CD8-positive, alpha-beta memory T cell (primary cell): Measurements from ENCODE around the gene ETFA. TPM values are rescaled to one million over a fixed set of nuclear protein-coding genes. Genes with fewer than 3 reads are reported as not detected.

ENCODE experiments used
- CTCF ChIA-PET: fragments of 350-600 bp; sonication (Branson Sonifier 250); formaldehyde crosslinking; loops from one replicate; lab custom pipeline; 2021; ENCODE audit warnings: antibody characterized with exemption; lab: Charles Lee
- POLR2A ChIA-PET: fragments of 350-600 bp; sonication (Branson Sonifier 250); formaldehyde crosslinking; loops from one replicate; lab custom pipeline; 2021; ENCODE audit warnings: antibody characterized with exemption; lab: Charles Lee
- DNase-seq, 5 donors: peaks; one replicate each; pipeline versions ENCODE4 v3.0.0 to v3.0.0-alpha.2; 2020 to 2022; ENCODE audit warnings: mixed read lengths in 1 of 5
- H3K27ac ChIP-seq: one replicate; pipeline ENCODE4 v1.7.0; 2013; ENCODE audit warnings: low read depth, mild to moderate bottlenecking, low read length, moderate library complexity
- H3K27me3 ChIP-seq: 2 replicates; pipeline ENCODE4 v1.7.0; 2013; ENCODE audit warnings: low read length, mild to moderate bottlenecking; ENCODE audit not compliant: insufficient read depth, poor library complexity, severe bottlenecking
- H3K36me3 ChIP-seq: 2 replicates; pipeline ENCODE4 v1.7.0; 2013; ENCODE audit warnings: mild to moderate bottlenecking, low read length, moderate library complexity; ENCODE audit not compliant: insufficient read depth
- H3K4me1 ChIP-seq: 2 replicates; pipeline ENCODE4 v1.7.0; 2013; ENCODE audit warnings: mild to moderate bottlenecking, low read length, moderate library complexity; ENCODE audit not compliant: insufficient read depth
- H3K4me3 ChIP-seq: 2 replicates; pipeline ENCODE4 v1.7.0; 2013; ENCODE audit warnings: mild to moderate bottlenecking, low read length
- H3K9me3 ChIP-seq: 2 replicates; pipeline ENCODE4 v1.7.0; 2013; ENCODE audit warnings: mild to moderate bottlenecking, low read length
- H3K27ac Mint-ChIP-seq, 8 donors: one replicate each; pipeline ENCODE4 v1.8.0; 2020 to 2021; ENCODE audit warnings: mixed read lengths in 8 of 8, mild to moderate bottlenecking in 6 of 8, inconsistent platforms in 3 of 8, moderate library complexity in 3 of 8
- H3K27me3 Mint-ChIP-seq, 2 donors: one replicate each; pipeline ENCODE4 v1.8.0; 2020 to 2021; ENCODE audit warnings: mixed read lengths in 2 of 2, mild to moderate bottlenecking in 1 of 2, moderate library complexity in 1 of 2
- H3K36me3 Mint-ChIP-seq, 3 donors: one replicate each; pipeline ENCODE4 v1.8.0; 2020 to 2021; ENCODE audit warnings: mixed read lengths in 3 of 3, inconsistent platforms in 1 of 3, mild to moderate bottlenecking in 1 of 3
- H3K4me1 Mint-ChIP-seq, 3 donors: one replicate each; pipeline ENCODE4 v1.8.0; 2020 to 2021; ENCODE audit warnings: mixed read lengths in 3 of 3, inconsistent platforms in 1 of 3, mild to moderate bottlenecking in 1 of 3
- H3K4me3 Mint-ChIP-seq, 7 donors: one replicate each; pipeline ENCODE4 v1.8.0; 2020 to 2021; ENCODE audit warnings: mixed read lengths in 7 of 7, mild to moderate bottlenecking in 6 of 7, moderate library complexity in 4 of 7, inconsistent platforms in 2 of 7
- H3K9me3 Mint-ChIP-seq, 5 donors: one replicate each; pipeline ENCODE4 v1.8.0; 2020 to 2022; ENCODE audit warnings: mixed read lengths in 5 of 5, mild to moderate bottlenecking in 3 of 5, moderate library complexity in 2 of 5, inconsistent platforms in 1 of 5
- polyA plus RNA-seq: library from polyadenylated mRNA; unstranded; fragments of 300-500 nt; fragmentation: Illumina TruSeq; gene quantifications from one replicate; pipeline ENCODE4 v1.2.3, GENCODE V29; 2021
- total RNA-seq, 2 experiments: library from RNA; stranded (reverse); gene quantifications; one replicate each; pipeline ENCODE4 v1.2.3, GENCODE V29; 2021

ETFA gene
- total and polyA plus RNA-seq, 3 experiments from 2014 or later, result 122 to 178 (median 176) TPM

DNA sequence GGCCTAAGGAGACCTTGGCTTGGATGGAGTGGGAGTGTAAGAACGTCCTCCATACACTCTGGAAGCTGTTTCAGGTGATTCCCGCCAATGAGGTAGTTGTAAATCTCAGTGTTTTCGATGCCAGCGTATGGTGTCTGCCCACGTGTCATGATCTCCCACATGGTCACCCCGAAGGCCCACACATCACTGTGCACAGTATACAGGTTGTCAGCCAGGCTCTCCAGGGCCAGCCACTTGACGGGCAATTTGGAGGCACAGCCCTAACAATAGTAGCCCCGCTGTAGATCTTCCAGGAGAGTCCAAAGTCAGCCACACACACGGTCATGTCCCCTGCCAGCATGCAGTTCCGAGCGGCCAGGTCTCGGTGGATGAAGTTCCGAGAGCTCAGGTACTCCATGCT lies 51.9 kb downstream of the ETFA start:
- no peak overlapping the region for H3K4me3 ChIP-seq
- no peaks in the 10 kb centered on the region for H3K4me1 ChIP-seq
- no peaks in the 10 kb centered on the region for H3K36me3 ChIP-seq
- POLR2A ChIA-PET, result no interaction called here
- Mint-ChIP-seq H3K36me3 (peaks cover 26 to 72% (median 33%) of the 10 kb centered on the region in 3 donors), H3K4me3 (no peak overlapping the region), H3K27ac (no peak overlapping the region), H3K9me3 (peaks cover 6 to 18% (median 14%) of the 10 kb centered on the region in 5 donors), H3K4me1 (peaks cover 0 to 10% (median 0%) of the 10 kb centered on the region in 3 donors), H3K27me3 (no peaks in the 10 kb centered on the region)
- peaks cover 4% of the 10 kb centered on the region for H3K9me3 ChIP-seq
- DNase-seq, result no peak
- no peak overlapping the region for H3K27ac ChIP-seq
- CTCF ChIA-PET, result no interaction called here
- no peaks in the 10 kb centered on the region for H3K27me3 ChIP-seq

- Mint-ChIP-seq H3K27me3 (no peaks in the 10 kb centered on the region), H3K4me3 (no peak overlapping the region), H3K9me3 (peaks cover 4 to 12% (median 6%) of the 10 kb centered on the region in 5 donors), H3K36me3 (peaks cover 20 to 64% (median 23%) of the 10 kb centered on the region in 3 donors), H3K4me1 (peaks cover 0 to 8% (median under 1%) of the 10 kb centered on the region in 3 donors), H3K27ac (no peak overlapping the region)
- Histone ChIP-seq H3K4me3 (no peak overlapping the region), H3K9me3 (peaks cover 3% of the 10 kb centered on the region), H3K27ac (no peak overlapping the region), H3K36me3 (no peaks in the 10 kb centered on the region), H3K4me1 (no peaks in the 10 kb centered on the region), H3K27me3 (no peaks in the 10 kb centered on the region)
- no peak for DNase-seq
- POLR2A ChIA-PET, result no interaction called here
- CTCF ChIA-PET, result no interaction called here
Measured at GRCh38 chr15:76258460-76258859, 52.8 kb downstream of the ETFA start.

DNA sequence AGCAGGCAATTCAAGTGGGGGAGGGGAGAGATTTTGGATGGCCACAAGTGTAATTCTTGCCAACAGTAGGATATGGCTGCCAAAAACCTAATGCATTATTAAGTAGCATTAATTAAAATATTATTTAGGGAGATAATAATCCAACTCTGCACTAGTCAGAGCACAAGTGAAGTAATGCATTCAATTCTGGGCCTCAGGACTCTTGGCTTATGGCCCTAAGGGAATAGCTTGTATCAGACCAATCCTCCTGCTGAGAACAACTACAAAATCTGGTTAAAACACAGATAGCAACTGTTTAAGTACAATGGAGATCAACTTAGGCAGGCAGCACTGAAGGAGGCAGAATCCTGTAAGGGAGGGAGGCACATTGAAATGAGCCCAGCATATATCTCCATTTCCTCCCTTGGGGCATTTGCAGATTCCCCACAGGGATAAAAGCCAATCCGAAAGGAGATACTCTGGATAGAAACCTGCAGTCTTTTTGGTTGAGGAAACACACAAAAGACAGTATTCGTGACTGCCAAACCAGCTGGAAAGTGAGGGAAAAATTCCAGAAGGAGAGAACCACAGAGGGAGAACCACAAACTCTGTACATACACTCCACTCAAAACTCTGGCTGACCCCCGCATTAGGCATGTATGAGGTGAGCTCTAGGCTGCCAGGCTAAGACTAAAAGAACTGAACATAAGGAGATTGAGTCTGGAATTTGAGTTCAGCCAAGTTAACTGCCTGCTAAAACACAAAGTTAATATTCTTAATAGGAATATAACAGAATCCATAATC lies 57.4 kb downstream of the ETFA start:
- Mint-ChIP-seq H3K36me3 (peaks cover 0 to 23% (median 0%) of the 10 kb centered on the region in 3 donors), H3K9me3 (peaks cover 0 to 2% (median 0%) of the 10 kb centered on the region in 5 donors), H3K27ac (no peak overlapping the region), H3K4me3 (no peak overlapping the region), H3K27me3 (no peaks in the 10 kb centered on the region), H3K4me1 (peaks cover 0 to 1% (median 0%) of the 10 kb centered on the region in 3 donors)
- DNase-seq, result no peak
- no peak overlapping the region for H3K4me3 ChIP-seq
- ChIA-PET CTCF (no interaction called here), POLR2A (no interaction called here)
- H3K27me3 ChIP-seq, result no peaks in the 10 kb centered on the region
- H3K9me3 ChIP-seq, result no peaks in the 10 kb centered on the region
- H3K4me1 ChIP-seq, result no peaks in the 10 kb centered on the region
- no peaks in the 10 kb centered on the region for H3K36me3 ChIP-seq
- no peak overlapping the region for H3K27ac ChIP-seq

GRCh38 chr15:76252249-76252648 lies 59.0 kb downstream of the ETFA start:
- no peak for DNase-seq
- no peaks in the 10 kb centered on the region for H3K9me3 Mint-ChIP-seq
- H3K36me3 Mint-ChIP-seq, result peaks cover 0 to 23% (median 2%) of the 10 kb centered on the region in 3 donors
- ChIA-PET POLR2A (no interaction called here), CTCF (no interaction called here)
- H3K4me3 ChIP-seq, result no peak overlapping the region
- no peaks in the 10 kb centered on the region for H3K27me3 Mint-ChIP-seq
- H3K4me3 Mint-ChIP-seq, result no peak overlapping the region
- H3K4me1 Mint-ChIP-seq, result peaks cover 0 to 4% (median 1%) of the 10 kb centered on the region in 3 donors
- no peaks in the 10 kb centered on the region for H3K4me1 ChIP-seq
- no peaks in the 10 kb centered on the region for H3K36me3 ChIP-seq
- H3K27ac ChIP-seq, result no peak overlapping the region
- no peaks in the 10 kb centered on the region for H3K9me3 ChIP-seq
- H3K27ac Mint-ChIP-seq, result no peak overlapping the region
- H3K27me3 ChIP-seq, result no peaks in the 10 kb centered on the region

DNA sequence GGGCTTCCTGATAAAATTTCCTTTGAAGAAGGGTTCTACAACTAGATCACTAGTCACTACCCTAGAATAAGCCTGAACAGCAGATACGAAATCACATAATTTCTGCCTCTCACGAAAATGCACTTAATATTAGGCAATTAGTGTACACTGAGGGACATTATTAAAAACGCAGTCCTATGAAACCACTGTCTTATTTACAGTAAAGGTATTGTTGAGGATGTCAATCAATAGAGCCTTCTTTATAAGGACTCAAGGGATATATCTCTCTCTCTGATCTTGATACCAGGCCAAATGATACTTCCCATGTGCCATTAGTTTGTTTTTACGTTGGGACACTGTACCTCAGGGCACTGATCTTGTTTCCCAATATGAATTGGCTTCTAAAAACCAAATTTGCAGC lies 59.6 kb downstream of the ETFA start:
- Mint-ChIP-seq H3K27me3 (no peaks in the 10 kb centered on the region), H3K4me3 (no peak overlapping the region)
- CTCF ChIA-PET, result no interaction called here

GRCh38 chr15:76245072-76245610 lies 66.1 kb downstream of the ETFA start:
- Mint-ChIP-seq H3K4me1 (peaks cover 0 to 4% (median 0%) of the 10 kb centered on the region in 3 donors), H3K27me3 (no peaks in the 10 kb centered on the region), H3K4me3 (no peak overlapping the region), H3K36me3 (peaks cover 0 to 25% (median 11%) of the 10 kb centered on the region in 3 donors), H3K27ac (no peak overlapping the region), H3K9me3 (no peaks in the 10 kb centered on the region)
- no peaks in the 10 kb centered on the region for H3K36me3 ChIP-seq
- no peaks in the 10 kb centered on the region for H3K4me1 ChIP-seq
- H3K27me3 ChIP-seq, result no peaks in the 10 kb centered on the region
- H3K27ac ChIP-seq, result no peak overlapping the region
- DNase-seq, result no peak
- H3K9me3 ChIP-seq, result no peaks in the 10 kb centered on the region
- CTCF ChIA-PET, result no interaction called here
- H3K4me3 ChIP-seq, result no peak overlapping the region
- POLR2A ChIA-PET, result no interaction called here

More for the DNA sequence above, 59.6 kb downstream of the ETFA start:
- Histone ChIP-seq H3K4me1 (no peaks in the 10 kb centered on the region), H3K36me3 (no peaks in the 10 kb centered on the region), H3K4me3 (no peak overlapping the region), H3K27me3 (no peaks in the 10 kb centered on the region), H3K27ac (no peak overlapping the region), H3K9me3 (no peaks in the 10 kb centered on the region)
- no peak overlapping the region for H3K27ac Mint-ChIP-seq
- no peak for DNase-seq
- H3K4me1 Mint-ChIP-seq, result peaks cover 0 to 4% (median 1%) of the 10 kb centered on the region in 3 donors
- POLR2A ChIA-PET, result no interaction called here
- H3K36me3 Mint-ChIP-seq, result peaks cover 0 to 20% (median 2%) of the 10 kb centered on the region in 3 donors
- no peaks in the 10 kb centered on the region for H3K9me3 Mint-ChIP-seq

DNA sequence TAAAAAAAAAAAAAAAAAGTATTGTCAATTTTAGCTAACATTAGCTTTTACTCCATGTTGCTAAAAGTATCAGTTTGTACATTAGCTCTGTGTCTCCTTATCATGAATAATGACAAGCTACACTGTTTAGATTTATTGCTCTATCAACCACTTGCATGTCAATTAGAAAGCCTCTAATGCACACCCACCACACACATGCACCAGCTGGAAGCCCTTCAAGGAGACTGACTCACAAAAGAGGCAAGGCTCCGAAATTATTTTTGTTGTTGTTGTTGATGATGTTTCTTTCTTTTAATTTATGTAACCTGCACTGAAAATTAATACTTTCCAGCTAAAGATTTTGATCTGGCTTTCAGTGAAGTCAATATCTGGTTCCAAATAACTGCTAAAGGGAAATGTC lies 71.5 kb downstream of the ETFA start:
- CTCF ChIA-PET, result interaction anchor here (0.6 kb wide), 1 partner anchor 1860 kb away, joined by 3 read pairs; no protein-coding TSS in a partner anchor
- H3K27me3 ChIP-seq, result no peaks in the 10 kb centered on the region
- no peak overlapping the region for H3K27ac ChIP-seq
- no peaks in the 10 kb centered on the region for H3K9me3 Mint-ChIP-seq
- H3K27ac Mint-ChIP-seq, result peak overlapping the region in 1 of 8 donors; percentile 57
- no peaks in the 10 kb centered on the region for H3K4me1 Mint-ChIP-seq
- no peaks in the 10 kb centered on the region for H3K36me3 ChIP-seq
- H3K4me3 ChIP-seq, result no peak overlapping the region
- POLR2A ChIA-PET, result no interaction called here
- H3K4me3 Mint-ChIP-seq, result no peak overlapping the region
- DNase-seq, result no peak
- no peaks in the 10 kb centered on the region for H3K9me3 ChIP-seq
- peaks cover 0 to 17% (median 10%) of the 10 kb centered on the region in 3 donors for H3K36me3 Mint-ChIP-seq
- no peaks in the 10 kb centered on the region for H3K27me3 Mint-ChIP-seq
- H3K4me1 ChIP-seq, result no peaks in the 10 kb centered on the region

GRCh38 chr15:76236350-76236749 lies 74.9 kb downstream of the ETFA start:
- no peaks in the 10 kb centered on the region for H3K9me3 Mint-ChIP-seq
- Histone ChIP-seq H3K36me3 (no peaks in the 10 kb centered on the region), H3K4me3 (no peak overlapping the region), H3K4me1 (no peaks in the 10 kb centered on the region), H3K9me3 (no peaks in the 10 kb centered on the region), H3K27ac (no peak overlapping the region), H3K27me3 (no peaks in the 10 kb centered on the region)
- DNase-seq, result no peak
- H3K36me3 Mint-ChIP-seq, result peaks cover 0 to 16% (median 2%) of the 10 kb centered on the region in 3 donors
- CTCF ChIA-PET, result no interaction called here
- POLR2A ChIA-PET, result no interaction called here
- no peak overlapping the region for H3K4me3 Mint-ChIP-seq
- no peak overlapping the region for H3K27ac Mint-ChIP-seq
- H3K4me1 Mint-ChIP-seq, result no peaks in the 10 kb centered on the region
- no peaks in the 10 kb centered on the region for H3K27me3 Mint-ChIP-seq
